CD4-positive, alpha-beta T cell treated with Interleukin-17A for 4 hours (primary cell): ENCODE data around the gene EXOC1.
"Not testable (repeated sequence)": the region's sequence is repeated elsewhere in the genome, so short reads cannot be mapped to it uniquely, and the experiment has no call there.

Experiments
- DNase-seq: peaks from one replicate; pipeline ENCODE4 v3.0.0-alpha.2; 2020; ENCODE audit warnings: mixed read lengths

The EXOC1 gene

DNA sequence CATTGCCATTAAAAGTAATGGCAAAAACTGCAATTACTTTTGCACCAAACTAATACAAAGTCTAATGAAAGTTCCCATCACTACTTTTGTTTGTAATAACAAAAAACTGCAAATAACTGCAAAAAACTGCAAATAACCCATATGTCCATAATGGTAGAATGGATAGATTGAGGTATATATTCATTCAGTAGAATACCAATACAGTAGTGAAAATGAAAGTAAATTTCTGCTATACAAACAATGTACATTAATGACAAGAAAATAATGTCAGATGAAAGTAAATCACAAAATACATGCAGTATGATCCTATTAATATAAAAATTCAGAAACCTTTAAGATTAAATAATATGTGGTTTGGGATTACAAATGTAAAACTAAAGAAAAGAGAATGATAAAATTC is 54.0 kb downstream of the EXOC1 start:
- no peak for DNase-seq

DNA sequence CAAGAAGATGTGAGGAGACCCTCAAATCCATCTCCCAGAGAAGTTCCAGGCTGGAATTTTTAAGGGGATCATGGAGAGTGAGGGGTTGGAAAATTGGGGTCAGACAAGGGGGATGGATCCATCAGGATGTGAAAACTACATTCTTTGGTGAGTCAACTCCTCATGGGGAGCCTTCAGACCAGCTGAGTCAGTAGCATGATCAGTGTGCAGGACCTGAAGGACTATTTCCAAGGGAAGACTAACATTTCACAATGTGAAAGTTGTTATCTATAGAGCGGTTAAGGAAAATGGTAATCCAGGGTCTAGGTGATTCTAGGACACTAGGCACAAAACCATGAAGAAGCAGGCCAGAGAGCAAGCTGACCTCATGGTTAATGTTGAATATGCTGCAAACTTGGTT is 56.7 kb downstream of the EXOC1 start:
- no peak for DNase-seq

DNA sequence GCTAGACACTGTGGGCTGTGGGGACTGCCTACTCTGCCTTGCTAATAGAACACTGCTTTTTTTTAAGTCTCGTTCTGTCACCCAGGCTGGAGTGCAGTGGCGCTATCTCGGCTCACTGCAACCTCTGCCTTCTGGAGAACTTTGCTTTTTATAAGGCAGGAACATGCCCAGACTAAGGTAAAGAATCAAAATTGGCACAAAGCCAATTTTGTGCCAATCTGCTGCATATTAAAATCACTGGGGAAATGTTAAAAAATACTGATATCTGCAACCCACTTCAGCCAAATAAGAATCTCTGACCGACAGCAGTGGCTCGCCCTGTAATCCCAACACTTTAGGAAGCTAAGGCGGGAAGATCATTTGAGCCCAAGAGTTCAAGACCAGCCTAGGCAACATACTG is 58.8 kb downstream of the EXOC1 start:
- no peak for DNase-seq

DNA sequence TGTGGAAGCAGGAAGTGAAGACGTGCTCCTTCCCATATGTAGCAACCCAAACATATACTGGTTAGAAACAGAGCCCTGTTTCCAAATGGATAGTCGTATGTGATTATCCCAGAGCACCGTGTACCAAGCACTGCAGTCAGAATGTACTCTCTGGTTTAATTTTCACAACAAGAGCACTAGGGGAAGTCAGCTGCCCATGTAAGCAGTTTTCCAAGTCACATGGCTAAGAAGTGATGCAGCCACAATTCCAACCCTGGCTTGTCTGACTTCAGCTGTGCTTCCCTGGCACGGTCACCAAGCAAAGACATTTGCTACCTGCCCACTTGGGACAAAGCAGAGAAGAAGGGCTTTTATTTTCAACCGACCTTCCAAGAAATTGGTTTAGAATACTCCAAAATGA is 67.1 kb downstream of the EXOC1 start:
- no peak for DNase-seq

DNA sequence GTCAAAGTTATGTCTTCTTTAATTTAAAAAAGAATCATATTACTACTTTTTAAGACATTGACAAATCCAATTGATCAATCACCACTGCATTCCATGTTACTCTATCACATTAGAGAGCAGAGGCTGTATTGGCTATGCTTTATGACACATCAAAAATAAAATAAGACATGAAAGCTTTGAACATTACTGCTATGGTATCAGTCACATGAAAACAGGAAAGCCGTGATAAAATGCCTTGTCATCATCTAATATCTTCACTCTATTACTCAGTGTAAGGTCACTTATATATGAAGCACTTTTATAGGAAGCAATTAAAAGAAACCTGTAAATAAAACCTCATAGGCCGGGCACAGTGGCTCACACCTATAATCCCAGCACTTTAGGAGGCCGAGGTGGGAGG is 67.6 kb downstream of the EXOC1 start:
- no peak for DNase-seq

DNA sequence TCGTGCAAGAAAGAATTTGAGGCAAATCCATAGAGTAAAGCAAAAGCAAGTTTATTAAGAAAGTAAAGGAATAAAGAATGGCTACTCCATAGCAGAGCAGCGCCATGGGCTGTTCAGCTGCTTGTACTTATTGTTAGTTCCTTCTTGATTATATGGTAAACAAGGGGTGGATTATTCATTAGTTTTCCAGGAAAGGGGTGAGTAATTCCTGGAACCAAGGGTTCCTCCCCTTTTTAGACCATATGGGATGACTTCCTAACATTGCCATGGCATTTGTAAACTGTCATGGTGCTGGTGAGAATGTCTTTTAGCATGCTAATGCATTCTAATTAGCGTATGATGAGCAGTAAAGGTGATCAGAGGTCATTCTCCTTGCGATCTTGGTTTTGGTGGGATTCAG is 71.8 kb downstream of the EXOC1 start:
- no peak for DNase-seq

DNA sequence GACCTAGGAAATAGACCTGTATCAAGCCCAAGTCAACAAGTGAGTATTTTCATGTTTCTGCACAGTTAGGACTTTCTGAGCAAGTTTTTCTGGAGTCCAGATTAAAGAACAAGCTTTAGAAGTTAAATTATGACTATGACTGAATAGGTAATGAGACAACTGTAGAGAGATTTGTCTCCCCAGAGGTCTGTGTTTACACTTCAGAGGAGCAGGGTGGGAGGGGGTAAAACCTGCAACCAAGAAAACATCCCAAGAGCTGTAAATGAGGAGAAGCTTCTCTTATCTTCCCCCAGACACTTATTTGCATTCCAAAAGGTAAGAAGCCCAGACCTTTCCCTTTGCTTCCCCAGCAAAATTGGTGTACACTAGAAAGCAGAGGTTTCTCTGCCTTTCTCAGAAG is 73.2 kb downstream of the EXOC1 start:
- no peak for DNase-seq

DNA sequence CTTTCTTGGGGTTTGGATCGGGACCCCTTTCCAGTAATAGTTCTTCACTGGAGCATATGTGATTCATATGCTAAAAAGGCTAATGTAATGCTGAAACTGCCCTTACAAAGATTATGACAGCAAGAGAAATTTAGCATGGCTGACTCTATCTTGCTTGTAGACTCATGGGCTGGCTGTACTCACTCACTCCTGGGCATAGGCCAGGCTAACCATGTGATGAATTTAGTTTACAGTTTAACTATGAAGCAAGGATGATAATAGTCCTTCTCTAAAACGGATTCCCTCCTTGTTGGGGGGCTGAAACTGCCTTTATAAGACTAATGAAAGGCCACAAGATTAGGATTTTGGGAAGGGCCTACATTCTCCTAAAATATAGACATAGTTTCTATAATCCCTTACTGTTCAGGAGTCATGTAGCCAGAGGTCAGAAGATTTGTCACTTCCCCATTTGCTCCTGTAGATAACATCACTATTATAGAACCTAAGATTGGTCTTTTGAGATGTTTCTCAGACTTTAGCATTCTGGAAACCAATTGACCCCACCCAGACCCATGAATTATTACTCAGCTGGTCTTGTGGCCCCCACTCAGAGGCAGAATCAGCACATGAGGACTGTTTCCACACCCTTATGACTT is 74.5 kb downstream of the EXOC1 start:
- DNase-seq: no peak

DNA sequence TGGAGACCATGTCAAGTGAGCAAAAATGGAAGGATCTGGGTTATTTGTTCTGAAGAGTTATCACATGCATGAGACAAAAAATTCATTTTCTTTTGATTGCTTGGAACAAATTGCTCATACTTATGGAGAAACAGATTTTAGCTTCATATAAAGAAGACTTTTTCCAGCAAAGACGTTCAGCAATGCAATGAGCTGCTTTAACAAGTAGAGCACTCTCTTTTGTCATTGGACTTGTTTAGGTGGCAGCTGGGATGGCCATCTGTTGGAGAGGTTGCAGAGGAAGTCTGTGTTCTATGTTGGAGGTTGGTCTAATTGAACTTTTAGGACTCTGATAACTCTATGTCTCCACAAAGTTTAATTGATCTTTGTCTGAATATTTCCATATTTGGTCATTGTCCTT is 75.4 kb downstream of the EXOC1 start:
- no peak for DNase-seq

DNA sequence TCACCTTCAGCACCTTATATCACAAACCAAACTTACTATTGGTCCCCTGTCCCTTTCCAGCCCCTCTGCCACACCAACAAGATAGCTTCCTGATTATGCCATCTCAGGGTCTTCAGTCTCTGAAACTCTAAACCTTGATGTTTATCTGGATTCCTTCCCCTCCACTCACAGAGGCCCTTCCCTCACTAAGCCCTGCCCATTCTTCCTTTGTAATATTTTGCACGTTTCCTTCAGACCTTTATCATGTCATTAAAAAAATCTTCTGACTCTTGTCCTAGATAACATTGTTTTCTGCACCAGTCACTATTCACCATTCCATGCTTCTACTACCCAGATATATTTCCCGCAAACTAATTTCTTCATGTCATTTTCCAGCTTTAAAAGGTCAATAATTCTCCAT is 77.6 kb downstream of the EXOC1 start:
- no peak for DNase-seq

DNA sequence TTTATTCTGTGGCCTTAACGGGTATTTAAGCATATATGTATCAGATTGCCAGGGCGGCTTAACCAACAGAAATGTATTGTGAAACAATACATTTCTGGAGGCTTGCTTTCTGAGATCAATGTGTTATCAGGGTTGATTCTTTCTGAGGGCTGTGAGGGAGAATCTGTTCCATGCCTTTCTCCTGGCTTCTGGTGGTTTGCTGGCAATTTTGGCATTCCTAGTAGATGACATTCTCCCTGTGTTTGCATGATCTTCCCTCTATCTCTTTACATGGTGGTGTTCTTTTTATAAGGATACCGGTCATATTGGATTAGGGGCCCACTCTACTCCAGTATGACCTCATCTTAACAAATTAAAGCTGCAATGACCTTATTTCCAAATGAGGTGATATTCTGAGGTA is 78.4 kb downstream of the EXOC1 start:
- DNase-seq: no peak

DNA sequence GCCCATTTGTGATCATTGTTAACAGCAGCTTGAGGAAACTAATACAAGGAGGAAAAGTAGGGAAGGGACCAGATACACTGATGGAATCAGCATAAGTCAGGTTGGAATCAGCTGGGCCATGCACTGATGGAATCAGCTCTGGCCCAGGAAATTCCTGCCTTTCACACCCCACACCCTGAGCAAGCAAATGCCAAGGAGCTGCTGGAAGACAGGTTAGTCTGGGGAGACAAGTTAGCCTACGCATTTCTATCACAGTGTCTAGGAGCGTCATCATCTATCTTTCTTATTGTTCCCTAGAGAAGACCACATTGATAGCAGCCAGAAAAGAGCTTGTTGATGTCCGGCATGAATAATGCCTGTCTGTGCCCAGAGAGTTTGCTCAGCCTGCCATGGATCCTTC is 79.1 kb downstream of the EXOC1 start:
- DNase-seq: no peak

DNA sequence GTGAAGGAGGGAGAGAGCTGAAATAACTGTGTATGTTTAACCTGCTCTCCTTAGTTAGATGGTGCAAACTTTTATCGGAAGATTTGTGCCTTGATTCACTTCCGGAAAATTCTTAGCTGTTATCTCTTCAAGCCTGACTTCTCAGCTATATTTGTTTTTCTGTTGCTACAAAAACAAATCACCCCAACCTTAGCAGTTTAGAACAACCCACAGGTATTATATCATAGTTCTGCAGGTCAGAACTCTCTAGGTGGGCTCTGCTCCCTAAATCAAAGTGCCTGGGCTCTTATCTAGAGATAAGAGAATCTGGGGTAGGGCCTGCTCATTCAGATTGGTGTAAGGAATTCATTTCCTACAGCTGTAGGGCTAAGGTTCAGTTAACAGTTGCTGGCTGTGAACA is 80.2 kb downstream of the EXOC1 start:
- DNase-seq: no peak

DNA sequence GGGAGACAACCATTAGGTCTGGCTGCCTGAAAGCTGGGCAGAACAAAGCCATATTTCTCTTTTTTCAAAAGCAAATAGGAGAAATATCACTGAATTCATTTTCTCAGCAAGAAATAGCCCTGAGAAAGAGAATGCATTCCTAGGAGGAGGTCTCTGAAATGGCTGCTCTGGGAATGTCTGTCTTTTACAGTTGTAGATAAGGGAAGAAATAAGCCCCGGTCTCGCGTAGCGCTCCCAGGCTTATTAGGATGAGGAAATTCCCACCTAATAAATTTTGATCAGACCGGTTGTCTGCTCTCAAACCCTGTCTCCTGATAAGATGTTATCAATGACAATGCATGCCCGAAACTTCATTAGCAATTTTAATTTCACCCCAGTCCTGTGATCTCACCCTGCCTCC is 82.5 kb downstream of the EXOC1 start:
- not testable (repeated sequence) for DNase-seq

DNA sequence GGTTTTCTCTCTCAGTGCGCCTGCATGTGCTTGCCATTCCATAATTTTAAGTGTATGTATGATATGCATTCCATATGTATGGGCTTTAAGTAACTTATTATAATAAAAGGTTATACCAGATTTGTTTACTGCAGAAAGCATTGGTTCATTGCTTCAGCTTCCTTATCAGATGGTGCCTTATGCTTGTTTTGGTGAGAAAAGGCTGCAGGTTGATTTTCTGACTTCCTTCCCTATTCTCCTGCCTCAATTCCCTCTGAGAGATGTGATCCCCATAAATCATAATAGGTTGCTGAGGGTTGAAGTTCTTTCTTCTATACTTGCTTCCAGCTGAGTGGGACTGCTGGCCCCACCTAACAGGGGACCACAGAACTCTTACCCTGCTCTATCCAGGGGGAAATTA is 85.0 kb downstream of the EXOC1 start:
- no peak for DNase-seq

DNA sequence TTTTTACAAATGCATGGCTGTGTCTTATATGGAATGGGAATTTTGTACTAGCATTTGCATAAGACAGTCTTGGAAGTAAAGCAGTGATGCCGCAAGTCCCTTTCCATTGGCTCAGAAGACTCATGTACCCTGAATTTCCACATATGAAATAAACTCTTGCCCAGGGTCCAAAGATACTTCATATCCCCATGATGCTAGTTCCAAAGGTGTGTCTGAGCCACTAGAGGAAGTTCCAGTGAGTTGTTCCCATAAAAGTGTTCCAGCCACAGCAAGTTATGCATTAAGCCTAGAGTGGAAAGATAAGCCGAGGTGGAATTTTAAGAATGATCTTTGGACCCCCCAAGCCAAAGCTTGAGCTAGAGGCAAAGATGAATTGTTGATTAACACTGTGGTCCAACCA is 86.0 kb downstream of the EXOC1 start:
- no peak for DNase-seq

DNA sequence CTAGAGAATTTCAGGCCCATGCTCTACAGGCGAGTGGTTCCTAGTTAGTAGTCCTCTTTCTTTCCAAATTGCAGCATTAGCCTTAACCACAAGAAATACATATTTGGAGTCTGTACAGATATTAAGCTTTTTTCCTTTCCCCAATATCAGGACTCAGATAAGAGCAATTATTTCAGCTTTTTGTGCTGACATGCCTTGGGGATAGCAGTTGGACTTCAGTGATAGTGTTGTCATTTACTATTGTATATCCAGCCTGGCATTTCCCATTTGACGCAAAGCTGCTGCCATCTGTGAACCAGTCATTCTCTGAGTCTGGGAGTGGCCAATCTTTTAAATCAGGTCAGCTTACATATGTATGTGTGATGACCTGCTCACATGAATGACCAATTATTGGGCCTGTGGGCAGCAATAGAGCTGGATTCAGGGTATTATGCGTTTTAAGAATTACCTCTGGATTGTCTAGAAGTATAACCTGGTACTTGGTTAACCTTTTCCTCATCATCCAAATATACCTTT is 88.5 kb downstream of the EXOC1 start:
- no peak for DNase-seq

DNA sequence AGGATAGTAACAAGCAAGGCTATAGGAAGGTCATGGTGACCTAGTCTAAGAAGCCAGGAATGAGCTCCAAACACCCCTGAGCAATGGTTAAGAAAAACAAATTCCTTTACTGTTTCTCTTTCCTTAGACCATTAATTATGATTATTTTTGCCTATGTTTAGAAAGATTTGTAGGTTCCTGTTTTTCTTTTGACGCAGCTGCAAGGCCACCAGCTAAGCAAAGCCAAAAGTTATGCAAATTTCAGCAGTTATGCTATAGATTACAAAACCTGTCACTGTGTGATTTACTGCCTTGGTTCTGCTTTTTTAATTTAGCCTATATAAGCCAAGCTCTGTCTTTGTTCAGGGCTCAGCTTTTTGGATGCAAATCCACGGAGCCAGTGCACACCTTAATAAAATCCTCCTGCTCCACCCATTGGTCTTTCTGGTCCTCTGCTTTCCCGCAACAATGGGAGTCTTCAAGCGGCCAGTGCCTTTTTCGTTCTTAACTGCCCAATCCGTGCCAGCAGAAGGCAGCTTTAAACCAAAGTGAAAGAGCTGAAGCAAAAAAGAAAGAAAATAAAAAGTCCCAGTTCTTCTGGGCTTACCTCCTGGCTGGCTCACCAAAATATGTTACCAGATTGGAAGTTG is 93.9 kb downstream of the EXOC1 start:
- peak; percentile 10 for DNase-seq

DNA sequence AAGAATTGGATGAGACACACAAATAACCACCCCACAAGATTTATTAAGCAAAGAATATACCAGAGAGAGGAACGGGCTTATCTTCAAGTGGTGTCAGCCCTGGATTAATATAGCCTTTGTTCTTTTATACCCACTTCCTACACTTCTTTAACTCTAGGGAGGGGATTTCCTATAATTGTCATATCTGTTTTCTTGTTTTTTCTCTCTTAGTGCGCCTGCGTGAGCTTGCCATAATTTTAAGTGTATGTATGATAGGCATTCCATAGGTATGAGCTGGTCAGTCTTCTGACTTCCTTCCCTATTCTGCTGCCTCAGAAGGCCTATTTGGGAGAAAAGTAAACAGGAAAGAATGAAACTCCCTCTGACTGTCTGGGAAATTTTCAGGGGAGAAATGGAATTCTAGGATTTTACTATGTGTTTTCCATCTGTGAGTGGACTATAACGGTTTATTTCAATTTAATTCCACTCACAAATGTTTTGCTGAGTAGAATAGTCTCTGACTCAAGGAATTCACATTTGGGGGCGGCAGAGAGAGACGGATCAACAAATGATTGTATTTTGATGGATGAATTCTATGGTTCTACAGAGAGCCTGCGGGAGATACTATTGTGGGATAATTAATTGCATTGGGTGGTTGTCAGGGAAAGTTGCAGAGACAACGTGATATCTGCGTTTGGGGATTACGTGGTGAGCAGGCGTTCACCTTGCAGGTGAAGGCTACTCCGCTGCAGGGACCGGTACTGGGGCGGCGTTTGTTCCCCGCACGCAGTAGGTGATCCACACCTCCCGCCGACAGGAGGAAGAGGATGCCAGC is 94.7 kb downstream of the EXOC1 start:
- DNase-seq: peak; percentile 63

DNA sequence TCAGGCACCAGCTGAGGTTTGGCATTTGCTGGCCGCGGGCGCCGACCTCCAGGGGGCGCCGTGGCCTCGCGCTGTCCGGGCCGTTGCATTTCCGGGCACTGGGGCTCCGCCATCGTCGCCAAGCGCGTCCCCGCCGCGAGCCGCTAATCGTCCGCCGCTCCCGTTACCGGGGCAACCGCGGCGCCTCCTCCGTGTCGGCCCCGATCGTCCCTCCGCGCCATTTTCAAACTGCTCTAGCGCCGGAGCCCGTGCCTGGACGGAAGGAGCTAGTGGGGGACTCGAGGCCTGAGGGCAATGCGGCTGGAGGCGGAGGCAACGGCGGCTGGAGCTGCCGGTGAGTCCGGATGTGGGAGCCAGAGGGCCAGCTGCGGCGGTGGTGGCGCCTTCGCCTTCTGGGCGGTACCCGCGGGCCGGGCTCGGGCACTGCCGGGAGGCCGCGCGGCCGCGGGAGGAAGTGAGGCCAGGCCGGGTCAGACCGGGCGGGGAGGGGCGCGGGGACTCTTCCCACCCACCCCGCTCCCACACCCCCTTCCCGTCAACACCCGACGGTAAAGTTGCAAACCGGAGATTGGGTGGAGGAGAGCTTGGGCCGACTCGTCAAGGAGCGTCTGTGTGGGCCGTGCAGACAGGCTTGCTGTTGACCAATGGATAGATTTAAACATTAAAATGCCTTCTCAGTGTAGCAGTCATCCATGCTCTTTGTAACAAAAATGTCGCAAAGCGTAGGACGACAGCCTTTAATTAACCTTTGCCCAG is 95.5 kb downstream of the EXOC1 start, which contains the start of gene CEP135:
Gene CEP135 (plus strand): TSS at position 220 of the 756 bp plus-strand sequence. CDS start 3,186 bp downstream, outside the sequence.
- DNase-seq: peak; percentile 92

DNA sequence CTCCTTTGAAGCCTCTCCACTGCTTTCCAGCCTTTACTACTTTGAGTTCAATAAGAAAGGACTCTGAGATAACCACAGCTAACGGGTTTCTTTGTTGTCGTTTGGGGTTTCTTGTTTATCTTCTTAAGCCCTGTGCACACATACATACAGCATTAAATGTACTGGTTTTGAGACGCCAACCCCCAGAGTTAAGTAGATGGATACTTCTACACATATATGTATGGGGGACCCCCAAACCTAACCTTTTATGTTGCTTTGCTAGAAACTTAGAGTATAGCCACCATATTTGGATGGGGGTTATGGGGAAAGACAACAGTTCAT is 96.0 kb downstream of the EXOC1 start:
- no peak for DNase-seq

DNA sequence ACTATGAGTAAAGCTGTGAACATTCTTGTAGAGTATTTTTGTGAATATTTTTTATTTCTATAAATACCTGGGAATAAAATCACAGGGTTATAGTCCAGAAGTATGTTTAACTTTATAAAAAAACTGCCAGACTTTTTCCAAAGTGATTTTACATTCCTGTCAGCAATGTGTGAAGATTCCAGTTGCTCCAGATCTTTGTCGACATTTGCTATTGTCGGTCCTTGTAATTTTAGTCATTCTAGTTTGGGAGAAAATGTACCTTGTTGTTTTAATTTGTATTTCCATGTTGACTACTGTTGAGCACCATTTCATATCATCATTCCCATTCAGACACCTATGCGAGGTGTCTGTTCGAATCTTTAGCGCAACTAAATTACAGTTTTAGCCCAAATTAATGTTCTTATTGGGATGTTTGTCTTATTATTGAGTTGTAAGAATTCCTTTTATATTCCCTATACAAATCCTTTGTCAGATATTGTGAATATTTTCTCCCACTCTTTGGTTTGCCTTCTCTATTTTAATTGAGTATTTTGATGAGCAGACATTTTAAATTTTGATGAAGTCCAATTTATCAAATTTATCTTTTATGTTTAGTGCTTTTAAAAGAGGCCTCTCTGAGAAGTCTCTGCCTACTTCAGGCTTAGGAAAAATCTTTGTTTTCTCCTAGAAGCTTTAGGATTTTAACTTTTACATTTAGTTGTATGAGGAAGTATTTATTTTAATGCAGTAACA is 97.9 kb downstream of the EXOC1 start:
- no peak for DNase-seq
